Activated CD4-positive, CD25-positive, alpha-beta regulatory T cell treated with anti-CD3 and anti-CD28 coated beads, Interleukin-2, amount 50 U/mL, for 24 hours (primary cell): Measurements from ENCODE around the gene CARD10.
A peak's percentile ranks its signal among the peaks of the same experiment; 100 is the strongest.

Experiments
- ATAC-seq, 2 donors: fragments of 150-1000 bp; cut with Tn5 transposase; one replicate each; pipeline ENCODE4 v1.10.0; 2021; ENCODE audit warnings: mild to moderate bottlenecking in 1 of 2, moderate library complexity in 1 of 2

Gene CARD10

GRCh38 chr22:37502342-37503182 is 16.7 kb downstream of the CARD10 start:
- ATAC-seq, result no peak

GRCh38 chr22:37501610-37502341 is 17.4 kb downstream of the CARD10 start:
- ATAC-seq, result no peak

GRCh38 chr22:37500745-37501609 is 18.2 kb downstream of the CARD10 start:
- no peak for ATAC-seq

GRCh38 chr22:37499789-37500540 is 19.2 kb downstream of the CARD10 start:
- no peak for ATAC-seq

- no peak for ATAC-seq
These were observed 20.0 kb downstream of the CARD10 start for GRCh38 chr22:37499027-37499707.

- peak; percentile 85 to 94 for ATAC-seq
These were observed 20.8 kb downstream of the CARD10 start for GRCh38 chr22:37498289-37498909.

- ATAC-seq, result no peak
These were observed 22.1 kb downstream of the CARD10 start for GRCh38 chr22:37497062-37497599.

GRCh38 chr22:37496651-37497050 is 22.6 kb downstream of the CARD10 start:
- no peak for ATAC-seq

- no peak for ATAC-seq
These were observed 25.2 kb downstream of the CARD10 start for GRCh38 chr22:37493979-37494378.

GRCh38 chr22:37492428-37493344 is 26.5 kb downstream of the CARD10 start:
- ATAC-seq, result peak; percentile 56 to 58

GRCh38 chr22:37491559-37492427 is 27.4 kb downstream of the CARD10 start:
- ATAC-seq, result no peak

- ATAC-seq, result no peak
These were observed 28.1 kb downstream of the CARD10 start for GRCh38 chr22:37491106-37491505.

GRCh38 chr22:37489983-37490382 is 29.2 kb downstream of the CARD10 start:
- ATAC-seq, result no peak

- ATAC-seq, result no peak
These were observed 30.7 kb downstream of the CARD10 start for GRCh38 chr22:37488337-37489135.

- no peak for ATAC-seq
These were observed 31.6 kb downstream of the CARD10 start for GRCh38 chr22:37487571-37487970.

- no peak for ATAC-seq
These were observed 32.1 kb downstream of the CARD10 start for GRCh38 chr22:37487129-37487528.

GRCh38 chr22:37486224-37486845 is 32.9 kb downstream of the CARD10 start, which contains the start of gene MFNG:
Gene MFNG (minus strand): TSS chr22:37486384. CDS start chr22:37486177, 207 bp downstream.
- ATAC-seq, result peak; percentile 70 to 73
